Measurements from ENCODE around the gene CAPN3. TPM values are rescaled to one million over a fixed set of nuclear protein-coding genes. Genes with fewer than 3 reads are reported as not detected.
A peak's percentile ranks its signal among the peaks of the same experiment; 100 is the strongest.

Gene CAPN3
- total and polyA plus RNA-seq, 2 donors from 2014 or later = 12.9 to 39.7 TPM

DNA sequence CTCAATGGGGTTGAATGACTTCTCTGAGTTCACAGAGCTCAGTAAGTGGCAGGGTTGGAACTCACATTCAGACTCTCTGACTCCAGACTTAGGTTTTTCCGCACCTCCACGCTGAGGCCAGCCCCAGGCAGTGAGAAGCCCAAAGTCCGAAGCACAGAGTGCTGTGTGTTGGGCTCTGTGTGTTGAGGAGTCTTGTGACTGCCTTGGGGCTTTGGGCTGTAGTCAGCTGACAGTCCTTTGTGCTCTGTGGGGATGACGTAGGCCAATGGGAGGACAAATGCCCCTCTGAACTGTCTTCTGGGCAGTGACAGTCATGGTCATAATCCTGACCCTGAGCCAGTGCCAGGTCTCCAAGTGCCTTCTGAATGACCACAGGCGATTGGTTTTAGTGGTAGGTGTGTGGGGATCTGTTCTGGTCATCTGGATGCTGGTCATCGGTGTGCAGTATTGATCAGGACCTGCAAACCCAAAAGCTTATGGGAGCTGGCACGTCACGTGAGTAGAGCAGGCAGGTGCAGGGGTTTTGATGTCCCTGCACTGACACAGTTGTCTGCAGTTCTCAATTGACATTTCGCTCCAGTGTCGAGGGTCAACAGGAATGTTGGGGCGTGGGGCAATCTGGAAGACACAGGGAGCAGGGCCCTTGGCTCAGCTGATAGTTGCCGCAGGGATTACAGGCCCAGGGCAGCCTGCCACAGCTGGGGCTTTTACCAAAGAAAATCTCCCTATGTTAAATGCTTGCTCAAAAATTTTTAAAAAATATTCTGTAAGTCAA is 45.3 kb downstream of the CAPN3 start:
- Histone ChIP-seq H3K4me1 (ENCODE audit: control insufficient read depth in 2 of 3, insufficient read depth in 2 of 3, low read depth in 1 of 3, low read length in 3 of 3) (peaks cover 0 to 4% (median 3%) of the 10 kb centered on the region in 3 donors), H3K27me3 (ENCODE audit: control insufficient read depth, insufficient read depth, low read length) (no peaks in the 10 kb centered on the region), H3K4me3 (ENCODE audit: low read length in 3 of 3) (peak overlapping the region in 1 of 3 donors; percentile 46), H3K9ac (ENCODE audit: low read length in 3 of 3) (no peak overlapping the region), H3K9me3 (ENCODE audit: control insufficient read depth in 2 of 3, insufficient read depth in 1 of 3, low read length in 3 of 3) (no peaks in the 10 kb centered on the region), H3K27ac (ENCODE audit: low read depth in 2 of 2, low read length in 2 of 2) (peak overlapping the region; percentile 66 to 69), H3K36me3 (ENCODE audit: control insufficient read depth in 2 of 3, insufficient read depth in 3 of 3, low read length in 3 of 3) (peaks cover 0 to 11% (median 11%) of the 10 kb centered on the region in 3 donors)
- TF ChIP-seq, protein P1, sequence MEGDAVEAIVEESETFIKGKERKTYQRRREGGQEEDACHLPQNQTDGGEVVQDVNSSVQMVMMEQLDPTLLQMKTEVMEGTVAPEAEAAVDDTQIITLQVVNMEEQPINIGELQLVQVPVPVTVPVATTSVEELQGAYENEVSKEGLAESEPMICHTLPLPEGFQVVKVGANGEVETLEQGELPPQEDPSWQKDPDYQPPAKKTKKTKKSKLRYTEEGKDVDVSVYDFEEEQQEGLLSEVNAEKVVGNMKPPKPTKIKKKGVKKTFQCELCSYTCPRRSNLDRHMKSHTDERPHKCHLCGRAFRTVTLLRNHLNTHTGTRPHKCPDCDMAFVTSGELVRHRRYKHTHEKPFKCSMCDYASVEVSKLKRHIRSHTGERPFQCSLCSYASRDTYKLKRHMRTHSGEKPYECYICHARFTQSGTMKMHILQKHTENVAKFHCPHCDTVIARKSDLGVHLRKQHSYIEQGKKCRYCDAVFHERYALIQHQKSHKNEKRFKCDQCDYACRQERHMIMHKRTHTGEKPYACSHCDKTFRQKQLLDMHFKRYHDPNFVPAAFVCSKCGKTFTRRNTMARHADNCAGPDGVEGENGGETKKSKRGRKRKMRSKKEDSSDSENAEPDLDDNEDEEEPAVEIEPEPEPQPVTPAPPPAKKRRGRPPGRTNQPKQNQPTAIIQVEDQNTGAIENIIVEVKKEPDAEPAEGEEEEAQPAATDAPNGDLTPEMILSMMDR (IDR thresholded peaks at IDR 0.05; ENCODE audit: borderline replicate concordance, extremely low read depth, insufficient read depth) = no peak
- DNase-seq = peak in 1 of 5 donors; percentile 27
- intact Hi-C loops (cut with DNase I) = no loop called here
- no peak for FAIRE-seq

DNA sequence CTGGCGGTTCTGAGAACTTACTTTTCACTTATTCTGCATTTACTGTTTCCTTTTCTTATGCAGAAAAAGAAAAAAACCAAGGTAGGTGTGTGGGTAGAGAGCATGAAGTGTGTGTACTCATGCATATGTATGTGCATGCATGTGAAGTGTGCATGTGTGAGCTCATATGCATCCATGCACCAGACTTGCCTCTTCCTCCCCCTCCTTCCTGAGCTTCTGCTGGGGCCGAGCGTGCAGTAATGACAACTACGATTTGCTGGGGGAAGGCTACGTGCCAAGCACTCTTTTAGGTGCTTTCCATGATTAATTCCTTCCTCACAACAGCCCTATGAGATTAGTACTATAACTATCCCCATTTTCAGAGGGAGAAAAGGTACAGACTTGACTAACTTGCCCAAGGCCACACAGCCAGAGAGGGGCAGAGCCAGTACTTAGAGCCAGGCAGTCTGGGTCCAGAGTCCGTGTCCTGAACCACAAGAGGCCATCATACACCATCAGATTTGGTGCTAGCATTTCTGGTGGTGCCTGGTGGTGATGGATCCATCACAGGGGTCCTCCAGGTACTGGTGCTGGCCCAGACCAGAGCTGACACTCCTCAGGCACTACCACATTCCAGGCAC is 46.7 kb downstream of the CAPN3 start:
- TF ChIP-seq, protein P1 (IDR thresholded peaks at IDR 0.05; ENCODE audit: borderline replicate concordance, extremely low read depth, insufficient read depth) = no peak
- H3K36me3 ChIP-seq (ENCODE audit: control insufficient read depth in 2 of 3, insufficient read depth in 3 of 3, low read length in 3 of 3) = peaks cover 0 to 16% (median 15%) of the 10 kb centered on the region in 3 donors
- peaks cover 0 to 4% (median 3%) of the 10 kb centered on the region in 3 donors for H3K4me1 ChIP-seq (ENCODE audit: control insufficient read depth in 2 of 3, insufficient read depth in 2 of 3, low read depth in 1 of 3, low read length in 3 of 3)
- intact Hi-C loops (cut with DNase I) = no loop called here
- no peak overlapping the region for H3K9ac ChIP-seq (ENCODE audit: low read length in 3 of 3)
- H3K4me3 ChIP-seq (ENCODE audit: low read length in 3 of 3) = peak overlapping the region; percentile 23 to 46 (median 42)
- no peaks in the 10 kb centered on the region for H3K9me3 ChIP-seq (ENCODE audit: control insufficient read depth in 2 of 3, insufficient read depth in 1 of 3, low read length in 3 of 3)
- no peaks in the 10 kb centered on the region for H3K27me3 ChIP-seq (ENCODE audit: control insufficient read depth, insufficient read depth, low read length)
- peak overlapping the region in 1 of 2 donors; percentile 47 for H3K27ac ChIP-seq (ENCODE audit: low read depth in 2 of 2, low read length in 2 of 2)
- DNase-seq (peak in 1 of 5 donors; percentile 35), FAIRE-seq (no peak)

DNA sequence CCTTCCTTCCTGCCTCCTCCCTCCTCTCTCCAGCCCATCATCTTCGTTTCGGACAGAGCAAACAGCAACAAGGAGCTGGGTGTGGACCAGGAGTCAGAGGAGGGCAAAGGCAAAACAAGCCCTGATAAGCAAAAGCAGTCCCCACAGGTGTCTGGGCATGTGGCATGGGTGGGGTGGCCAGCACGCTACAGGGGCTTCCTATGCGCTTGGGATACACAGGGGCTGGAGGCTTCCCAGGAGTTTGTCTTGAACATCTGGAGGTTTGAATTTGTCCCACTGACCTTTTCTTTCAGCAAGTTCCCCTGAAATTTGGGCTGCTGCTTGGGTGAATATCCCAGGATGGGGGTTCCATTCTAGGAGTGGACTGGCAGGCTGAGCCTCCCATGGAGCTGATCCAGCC is 48.9 kb downstream of the CAPN3 start:
- FAIRE-seq (no peak), DNase-seq (no peak)
- Histone ChIP-seq H3K4me1 (ENCODE audit: control insufficient read depth in 2 of 3, insufficient read depth in 2 of 3, low read depth in 1 of 3, low read length in 3 of 3) (peaks cover 0 to 4% (median 3%) of the 10 kb centered on the region in 3 donors), H3K9me3 (ENCODE audit: control insufficient read depth in 2 of 3, insufficient read depth in 1 of 3, low read length in 3 of 3) (no peaks in the 10 kb centered on the region), H3K4me3 (ENCODE audit: low read length in 3 of 3) (no peak overlapping the region), H3K9ac (ENCODE audit: low read length in 3 of 3) (no peak overlapping the region), H3K27ac (ENCODE audit: low read depth in 2 of 2, low read length in 2 of 2) (no peak overlapping the region), H3K27me3 (ENCODE audit: control insufficient read depth, insufficient read depth, low read length) (no peaks in the 10 kb centered on the region), H3K36me3 (ENCODE audit: control insufficient read depth in 2 of 3, insufficient read depth in 3 of 3, low read length in 3 of 3) (peaks cover 0 to 29% (median 16%) of the 10 kb centered on the region in 3 donors)
- intact Hi-C loops (cut with DNase I) = no loop called here
- TF ChIP-seq, protein P1 (IDR thresholded peaks at IDR 0.05; ENCODE audit: borderline replicate concordance, extremely low read depth, insufficient read depth) = no peak

Measured in kidney (tissue), 14 donors.